CD4-positive, alpha-beta T cell treated with Interleukin-1 beta for 1 hour (primary cell): ENCODE data around the gene NUDCD2.
A peak's percentile ranks its signal among the peaks of the same experiment; 100 is the strongest.

Experiments
- DNase-seq, 2 donors: peaks; one replicate each; pipeline ENCODE4 v3.0.0-alpha.2; 2020 to 2022

Gene NUDCD2

DNA sequence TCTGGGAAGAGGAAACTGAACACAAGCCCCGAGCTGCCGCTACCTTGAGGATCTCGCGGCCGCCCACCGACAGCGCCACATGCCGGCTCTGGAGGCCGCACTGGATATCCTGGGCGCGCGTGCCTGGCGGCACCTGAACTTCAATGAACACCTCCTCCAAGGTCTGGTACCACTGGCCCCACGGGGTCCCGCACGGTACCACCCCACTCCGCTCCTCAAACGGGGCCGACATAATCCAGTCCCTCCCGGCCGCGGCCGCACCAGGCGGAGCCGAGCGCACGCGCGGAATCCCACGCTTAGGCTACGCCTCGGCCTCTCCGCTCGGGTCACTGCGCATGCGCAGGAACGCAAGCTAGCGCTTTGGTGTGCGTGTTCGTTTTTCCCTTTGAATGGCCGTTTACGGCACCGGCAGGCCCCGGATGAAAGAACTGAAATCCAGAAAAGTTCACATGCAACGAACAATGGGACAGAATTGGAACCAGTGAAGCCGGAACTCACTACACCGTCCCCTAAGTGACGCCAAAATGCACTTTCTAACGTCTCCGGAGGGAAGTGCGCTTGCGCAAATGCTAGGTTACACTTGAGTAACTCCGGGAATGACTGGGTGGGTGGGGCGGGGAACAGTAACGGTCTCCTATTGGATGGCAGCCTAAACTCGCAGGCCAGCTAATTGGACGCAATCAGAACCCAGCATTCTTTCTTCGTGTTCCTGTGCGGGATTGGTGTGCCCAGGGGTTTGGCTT lies at the start of gene NUDCD2:
TSS of gene NUDCD2 (minus strand) at position 284 of the 743 bp plus-strand sequence. CDS start at position 232, 52 bp downstream.
- DNase-seq, result peak; percentile 95 to 96

- DNase-seq, result no peak
Observed at GRCh38 chr5:163509291-163509951, 49.5 kb upstream of the NUDCD2 start.

- DNase-seq, result no peak
Observed at GRCh38 chr5:163508753-163509152, 48.9 kb upstream of the NUDCD2 start.

DNA sequence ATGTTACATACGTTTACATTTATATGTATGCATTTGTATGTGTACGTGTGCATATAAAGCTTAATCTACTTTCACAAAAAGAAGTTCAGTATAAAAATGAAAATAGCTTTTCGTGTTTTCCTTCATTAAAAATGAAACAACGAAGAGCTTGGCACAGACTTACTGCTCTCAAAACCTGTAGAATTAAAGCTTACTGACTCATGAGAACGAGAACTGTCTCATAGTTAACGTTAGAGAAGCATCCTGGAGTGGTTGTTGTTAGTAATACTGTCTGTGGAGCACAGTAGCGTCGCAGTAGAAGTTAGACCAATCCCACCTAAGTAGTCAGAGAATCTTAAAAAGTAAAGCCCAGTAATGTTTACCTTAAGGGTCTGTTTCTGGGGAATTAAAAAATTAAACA lies 46.8 kb upstream of the NUDCD2 start:
- no peak for DNase-seq

DNA sequence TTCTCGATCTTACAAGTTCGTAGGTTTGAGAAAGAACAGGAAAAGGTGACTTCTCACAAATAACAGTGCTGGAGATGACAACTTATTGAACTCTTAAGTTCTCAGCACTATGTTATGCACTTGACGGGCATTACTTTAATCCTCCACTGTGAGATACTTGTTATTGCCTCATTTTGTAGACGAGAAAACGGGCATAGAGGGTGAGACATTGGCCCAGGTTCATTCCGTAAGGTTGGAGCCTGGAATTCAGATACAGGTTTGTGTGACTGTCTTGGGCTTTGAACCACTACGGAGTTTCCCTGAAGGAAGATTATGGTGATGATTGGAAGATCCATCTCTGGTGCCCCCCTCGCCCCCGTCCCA lies 46.2 kb upstream of the NUDCD2 start:
- DNase-seq, result peak in 1 of 2 donors; percentile 7

- DNase-seq, result peak; percentile 95
Observed at GRCh38 chr5:163505368-163506094, 45.6 kb upstream of the NUDCD2 start, which contains the start of gene MAT2B. TSS of gene MAT2B (plus strand) at chr5:163505619. CDS start at chr5:163505687, 68 bp downstream.

DNA sequence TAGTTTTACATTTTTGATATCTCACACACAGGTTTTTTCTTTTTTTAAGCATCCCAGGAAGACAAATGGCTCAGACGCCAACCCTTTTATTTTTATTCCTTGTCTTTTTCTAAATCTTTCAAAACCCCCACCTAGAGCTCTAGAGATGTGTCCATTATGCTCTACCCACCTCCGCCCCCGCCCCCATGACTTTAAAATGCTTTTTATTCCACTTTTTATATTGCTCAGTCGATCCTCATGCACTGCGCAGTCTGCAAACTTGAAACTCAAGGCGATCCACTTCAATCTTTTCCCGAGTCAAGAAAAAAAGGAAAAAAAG lies 45.1 kb upstream of the NUDCD2 start:
- no peak for DNase-seq

DNA sequence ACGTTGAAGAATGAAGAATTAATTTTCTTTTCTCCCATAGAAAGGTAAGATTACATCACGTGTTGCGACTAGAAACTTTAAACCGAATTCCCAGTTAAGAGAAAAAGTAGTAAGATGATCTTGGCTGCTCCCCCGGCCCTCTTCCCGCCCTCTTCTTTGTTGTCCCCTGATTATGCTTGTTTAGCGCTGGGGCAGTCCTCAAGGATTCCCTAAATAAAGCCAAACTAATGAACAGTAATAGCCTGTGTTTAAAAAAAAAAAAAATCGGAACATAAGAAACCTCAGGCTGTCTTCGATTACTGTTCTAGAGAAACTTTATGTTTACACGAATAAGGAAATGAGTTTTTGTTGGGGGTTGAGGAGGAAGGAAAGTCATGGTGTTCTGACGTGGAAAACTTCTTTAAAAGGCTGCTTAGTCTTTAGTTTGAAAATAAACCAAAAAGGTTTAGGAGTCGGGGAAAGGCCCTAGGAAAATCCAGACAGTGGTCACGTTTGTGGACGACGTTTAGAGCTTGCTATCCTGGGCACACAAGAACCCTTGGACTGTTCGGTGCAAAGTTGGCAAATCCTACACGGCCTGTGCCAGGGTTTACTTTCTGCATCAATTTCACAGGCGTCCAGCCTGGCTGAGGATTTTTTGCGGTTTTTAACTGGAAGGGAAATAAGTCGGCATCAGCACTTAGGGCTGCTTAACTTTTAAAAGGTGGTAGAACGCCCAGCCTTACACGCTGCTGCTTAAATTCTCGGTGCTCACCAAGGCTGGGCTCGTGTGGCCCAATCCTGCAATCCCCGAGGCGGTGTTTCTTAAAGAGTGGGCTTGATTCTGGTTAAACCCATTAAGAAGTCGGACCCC lies 44.4 kb upstream of the NUDCD2 start:
- peak; percentile 33 to 49 for DNase-seq

DNA sequence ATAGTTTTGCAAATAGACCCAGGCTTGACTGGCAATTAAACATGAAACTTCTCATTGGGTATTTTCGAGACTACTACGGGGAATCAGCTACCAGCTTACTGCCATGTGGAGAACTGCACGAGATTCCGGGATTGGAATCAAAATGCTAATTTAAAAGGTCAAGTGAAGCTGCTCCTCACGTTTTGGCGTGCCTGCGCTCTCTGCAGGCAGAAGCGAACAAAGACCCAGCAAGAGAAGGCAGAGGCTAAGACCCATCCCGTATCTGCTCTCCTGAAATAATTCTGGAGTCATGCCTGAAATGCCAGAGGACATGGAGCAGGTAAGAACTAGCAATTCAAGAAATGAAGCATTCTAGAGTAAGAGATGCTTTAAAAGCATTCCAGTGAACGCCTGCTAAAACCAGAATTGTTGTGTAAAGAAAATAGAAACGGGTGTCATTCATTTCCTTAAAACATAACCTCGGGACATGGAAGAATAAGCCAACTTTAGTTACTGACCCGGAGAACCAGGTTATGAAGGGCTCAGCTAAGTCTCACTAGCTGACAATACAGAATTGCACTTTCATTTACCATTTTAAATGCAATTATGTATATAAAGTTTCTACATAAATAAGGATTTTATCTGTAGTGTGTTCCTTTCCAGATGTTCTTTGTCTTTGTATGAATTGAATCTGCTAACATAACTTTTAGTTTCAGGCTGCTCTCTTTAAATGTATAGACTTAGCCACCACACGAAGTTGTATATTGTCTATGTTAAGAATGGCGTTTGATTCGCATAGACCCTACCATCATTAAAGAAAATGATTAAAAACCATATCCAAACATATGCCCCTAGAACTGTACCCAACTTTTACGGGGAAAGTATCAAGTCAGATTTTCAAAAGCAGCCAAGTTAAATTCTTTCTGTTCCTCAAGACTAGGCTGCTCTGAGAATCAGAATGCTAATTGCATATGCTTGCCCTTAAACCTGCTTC lies 43.5 kb upstream of the NUDCD2 start:
- peak; percentile 47 to 48 for DNase-seq

- no peak for DNase-seq
Observed at GRCh38 chr5:163502521-163502920, 42.6 kb upstream of the NUDCD2 start.

GRCh38 chr5:163498886-163499285 lies 39.0 kb upstream of the NUDCD2 start:
- DNase-seq, result no peak

GRCh38 chr5:163497315-163497714 lies 37.4 kb upstream of the NUDCD2 start:
- DNase-seq, result no peak

DNA sequence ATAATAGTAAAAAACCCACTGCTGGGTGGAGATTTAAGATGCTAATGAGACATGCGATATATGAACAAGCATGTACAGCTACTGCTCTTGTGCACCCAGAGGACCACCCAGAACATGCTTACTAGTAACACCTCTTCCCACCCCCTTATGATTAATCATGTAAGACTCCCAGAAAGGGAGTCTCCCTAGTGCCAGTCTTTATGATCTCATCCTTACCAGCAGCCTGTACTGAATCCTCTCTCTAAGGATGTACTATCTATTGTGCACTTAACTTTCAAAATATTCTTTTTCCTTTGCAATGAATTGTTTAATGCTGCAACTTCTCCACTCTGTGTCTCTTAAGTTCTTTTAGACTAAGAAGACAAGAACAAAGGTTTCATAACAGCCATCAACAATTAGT lies 36.4 kb upstream of the NUDCD2 start:
- DNase-seq, result no peak

DNA sequence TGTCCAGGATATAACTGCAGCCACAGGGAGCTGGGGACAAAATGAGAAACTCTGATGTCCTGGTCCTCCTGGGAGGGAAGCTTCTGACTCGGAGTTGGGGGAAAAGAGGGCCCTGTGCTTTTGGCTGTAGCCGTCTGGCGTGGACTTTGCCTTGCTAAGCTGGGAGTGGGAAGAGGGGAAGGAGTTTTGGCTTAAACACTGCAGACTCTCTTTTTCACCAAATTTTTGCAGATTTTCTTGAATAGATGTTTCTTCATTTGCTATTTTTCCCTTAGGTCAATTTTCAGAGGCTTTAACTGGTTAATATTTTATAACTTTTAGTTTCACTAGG lies 29.8 kb upstream of the NUDCD2 start:
- DNase-seq, result no peak

DNA sequence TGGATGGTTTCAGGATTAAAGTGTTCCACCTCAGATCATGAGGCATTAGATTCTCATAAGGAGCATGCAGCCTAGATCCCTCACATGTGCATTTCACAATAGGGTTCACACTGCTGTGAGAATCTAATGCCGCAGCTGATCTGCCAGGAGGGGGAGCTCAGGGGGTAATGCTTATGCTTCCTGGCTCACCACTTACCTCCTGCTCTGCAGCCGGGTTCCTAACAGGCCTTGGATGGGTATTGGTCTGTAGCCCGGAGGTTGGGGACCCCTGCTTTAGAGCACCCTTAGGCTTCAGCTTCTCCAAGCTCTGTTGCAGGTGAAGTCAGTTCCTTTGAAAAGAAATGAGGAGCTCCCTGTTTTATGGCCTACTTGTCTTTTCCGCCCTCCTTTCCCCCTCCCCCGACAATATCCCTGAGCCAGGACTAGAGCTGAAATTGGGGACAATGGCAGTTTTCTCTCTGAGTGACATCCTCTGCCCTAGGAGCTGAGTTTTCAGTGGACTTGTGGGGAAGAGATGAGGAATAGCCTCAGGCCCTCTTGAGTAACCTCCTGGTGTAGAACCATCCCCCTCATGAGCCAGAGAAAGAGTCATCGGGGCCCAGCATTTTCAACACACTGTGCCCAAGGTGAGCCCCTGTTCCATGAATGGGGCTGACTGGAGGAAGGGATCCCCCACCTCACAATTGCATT lies 29.3 kb upstream of the NUDCD2 start:
- no peak for DNase-seq

GRCh38 chr5:163478982-163479271 lies 19.0 kb upstream of the NUDCD2 start:
- no peak for DNase-seq

DNA sequence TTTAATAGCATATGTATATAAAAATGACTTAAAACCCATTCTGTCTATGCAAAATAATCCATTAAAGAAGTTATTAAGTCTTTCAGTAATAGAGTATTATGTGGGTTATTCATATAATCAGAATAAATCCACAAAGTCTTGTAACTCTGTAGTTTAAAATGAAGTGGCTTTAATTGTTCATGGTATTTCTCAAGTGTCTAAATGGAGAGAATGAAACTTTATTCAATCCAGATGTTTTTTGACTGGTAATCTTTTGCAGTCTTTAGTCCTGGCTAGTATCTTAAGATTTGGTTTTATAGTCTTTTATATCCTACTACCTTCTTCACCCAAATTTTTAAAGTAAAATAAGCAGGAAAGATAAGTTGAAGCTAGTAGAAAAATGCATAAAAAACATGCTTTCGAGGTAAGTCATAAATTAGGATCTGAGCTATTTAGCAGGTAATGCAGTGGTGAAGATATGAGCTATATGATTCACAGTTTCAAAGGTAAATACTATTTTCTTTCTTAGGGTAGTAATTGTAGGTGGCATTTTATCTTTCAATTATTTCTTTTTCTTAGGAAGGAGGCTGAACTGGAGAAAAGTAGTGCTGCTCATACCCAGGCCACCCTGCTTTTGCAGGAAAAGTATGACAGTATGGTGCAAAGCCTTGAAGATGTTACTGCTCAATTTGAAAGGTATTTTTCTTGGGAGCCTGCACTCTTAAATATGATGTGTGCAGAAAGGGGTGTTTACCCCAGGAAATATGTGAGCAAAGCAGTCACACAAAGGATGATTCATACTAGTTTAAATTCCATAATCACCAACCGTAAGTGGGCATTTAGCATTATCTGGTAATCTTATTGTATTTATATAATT lies 18.5 kb upstream of the NUDCD2 start:
- DNase-seq, result no peak

DNA sequence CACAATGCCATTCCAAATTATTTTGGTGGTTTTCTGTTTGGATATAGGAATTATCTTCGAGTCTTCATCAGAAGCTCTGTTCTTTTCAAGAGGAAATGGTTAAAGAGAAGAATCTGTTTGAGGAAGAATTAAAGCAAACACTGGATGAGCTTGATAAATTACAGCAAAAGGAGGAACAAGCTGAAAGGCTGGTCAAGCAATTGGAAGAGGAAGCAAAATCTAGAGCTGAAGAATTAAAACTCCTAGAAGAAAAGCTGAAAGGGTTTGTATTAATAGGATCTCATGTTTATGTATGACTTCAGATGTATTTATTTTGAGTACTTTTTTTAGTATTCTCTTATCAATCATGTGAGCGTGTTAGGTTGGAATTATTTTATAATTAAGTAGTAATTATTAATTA lies 15.5 kb upstream of the NUDCD2 start:
- no peak for DNase-seq

- peak in 1 of 2 donors; percentile 22 for DNase-seq
Observed at GRCh38 chr5:163473635-163474243, 13.8 kb upstream of the NUDCD2 start.

GRCh38 chr5:163467682-163468081 lies 7.8 kb upstream of the NUDCD2 start:
- no peak for DNase-seq
